Stimulated activated CD8-positive, alpha-beta memory T cell treated with anti-CD3 and anti-CD28 coated beads, Interleukin-7, amount 100 ng/mL, for 24 hours (primary cell): ENCODE measurements around the gene LRRC26.

Experiments used
- DNase-seq: peaks from one replicate; pipeline ENCODE4 v3.0.0-alpha.2; 2020; ENCODE audit warnings: low read depth

The LRRC26 gene

DNA sequence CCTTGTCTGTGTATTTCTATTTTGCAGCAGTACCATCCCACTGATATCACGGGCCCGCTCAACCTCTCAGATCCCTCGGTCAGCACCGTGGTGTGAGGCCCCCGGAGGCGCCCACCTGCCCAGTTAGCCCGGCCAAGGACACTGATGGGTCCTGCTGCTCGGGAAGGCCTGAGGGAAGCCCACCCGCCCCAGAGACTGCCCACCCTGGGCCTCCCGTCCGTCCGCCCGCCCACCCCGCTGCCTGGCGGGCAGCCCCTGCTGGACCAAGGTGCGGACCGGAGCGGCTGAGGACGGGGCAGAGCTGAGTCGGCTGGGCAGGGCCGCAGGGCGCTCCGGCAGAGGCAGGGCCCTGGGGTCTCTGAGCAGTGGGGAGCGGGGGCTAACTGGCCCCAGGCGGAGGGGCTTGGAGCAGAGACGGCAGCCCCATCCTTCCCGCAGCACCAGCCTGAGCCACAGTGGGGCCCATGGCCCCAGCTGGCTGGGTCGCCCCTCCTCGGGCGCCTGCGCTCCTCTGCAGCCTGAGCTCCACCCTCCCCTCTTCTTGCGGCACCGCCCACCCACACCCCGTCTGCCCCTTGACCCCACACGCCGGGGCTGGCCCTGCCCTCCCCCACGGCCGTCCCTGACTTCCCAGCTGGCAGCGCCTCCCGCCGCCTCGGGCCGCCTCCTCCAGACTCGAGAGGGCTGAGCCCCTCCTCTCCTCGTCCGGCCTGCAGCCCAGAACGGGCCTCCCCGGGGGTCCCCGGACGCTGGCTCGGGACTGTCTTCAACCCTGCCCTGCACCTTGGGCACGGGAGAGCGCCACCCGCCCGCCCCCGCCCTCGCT lies 1.9 kb downstream of the LRRC26 start:
- DNase-seq = no peak

DNA sequence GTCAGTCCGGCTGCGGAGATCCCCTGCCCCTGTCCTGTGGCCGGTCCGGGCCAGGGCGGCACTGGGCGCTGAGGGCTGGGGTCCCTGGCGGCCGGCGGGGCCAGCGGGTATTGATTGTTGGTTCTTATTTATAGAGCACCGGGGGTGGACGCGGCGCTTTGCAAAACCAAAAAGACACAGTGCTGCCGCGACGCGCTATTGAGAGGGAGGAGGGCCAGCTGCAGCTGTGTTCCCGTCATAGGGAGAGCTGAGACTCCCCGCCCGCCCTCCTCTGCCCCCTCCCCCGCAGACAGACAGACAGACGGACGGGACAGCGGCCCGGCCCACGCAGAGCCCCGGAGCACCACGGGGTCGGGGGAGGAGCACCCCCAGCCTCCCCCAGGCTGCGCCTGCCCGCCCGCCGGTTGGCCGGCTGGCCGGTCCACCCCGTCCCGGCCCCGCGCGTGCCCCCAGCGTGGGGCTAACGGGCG lies 2.5 kb downstream of the LRRC26 start:
- no peak for DNase-seq

DNA sequence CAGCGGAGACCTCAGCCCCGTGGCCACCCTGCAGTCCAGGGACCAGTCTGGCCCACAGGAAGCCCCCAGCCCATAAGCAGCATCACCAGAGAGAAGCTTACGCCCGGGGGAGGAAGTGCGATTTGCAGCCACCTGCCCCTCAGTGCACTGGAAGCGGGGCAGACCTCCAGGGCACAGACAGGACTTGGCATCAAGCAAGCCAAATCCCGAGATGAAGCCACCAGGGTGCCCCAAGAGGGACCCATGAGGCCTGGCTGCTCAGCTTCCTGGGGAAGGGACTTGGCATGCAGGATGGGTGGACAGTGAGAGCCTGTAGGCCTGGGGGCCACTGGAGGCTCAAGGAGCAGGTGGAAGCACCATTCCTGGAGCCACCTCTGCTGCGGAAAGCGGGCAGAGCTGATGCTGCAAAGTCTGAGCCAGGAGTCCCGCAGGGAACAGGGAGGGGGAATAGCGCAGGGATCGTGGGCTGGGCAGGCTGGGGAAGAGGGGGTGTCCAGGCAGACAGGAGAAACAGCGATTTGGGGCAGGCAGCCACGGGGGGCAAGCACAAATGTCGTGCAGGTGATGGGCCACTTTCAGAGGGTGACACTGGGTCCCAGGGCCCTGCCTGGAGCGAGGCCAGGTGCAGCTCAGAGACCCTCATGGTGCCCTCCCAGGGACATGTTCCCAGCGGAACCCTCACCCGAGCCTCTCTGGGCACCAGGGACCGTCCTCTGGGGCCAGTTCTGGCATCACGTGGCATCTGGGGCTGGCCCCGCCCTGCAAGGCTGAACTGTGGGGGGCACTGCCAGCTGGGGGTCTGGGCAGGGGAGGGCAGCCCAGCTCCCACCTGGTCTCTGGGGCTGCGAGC lies 3.2 kb downstream of the LRRC26 start:
- DNase-seq = no peak

DNA sequence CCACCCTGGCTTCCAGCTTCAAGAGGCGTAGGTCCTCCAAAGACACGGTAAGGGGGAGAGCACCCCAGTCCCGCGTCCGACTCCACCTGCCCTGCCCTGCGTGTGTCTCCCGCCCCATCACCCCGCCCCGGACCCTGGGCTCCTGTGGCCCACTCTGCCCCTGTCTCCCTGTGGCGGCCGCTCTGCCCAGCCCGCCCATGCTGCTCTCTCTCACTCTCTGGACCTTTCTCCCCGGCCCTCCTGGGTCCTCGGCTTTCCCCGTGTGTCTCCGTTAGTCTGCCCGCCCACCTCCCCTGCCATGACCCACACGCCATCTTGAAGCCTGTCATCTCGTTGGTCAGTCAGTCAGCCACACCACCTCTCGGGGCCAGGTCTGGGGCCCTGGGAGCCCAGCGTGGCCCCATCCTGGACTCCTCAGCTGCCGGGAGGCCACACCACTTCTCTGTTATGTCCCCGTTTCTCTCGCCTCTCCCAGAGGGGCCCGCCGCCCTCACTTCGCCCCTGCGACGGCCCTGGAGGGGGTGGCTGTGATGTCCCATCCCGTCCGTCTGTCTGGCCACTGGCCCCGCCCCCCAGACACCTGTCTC lies 4.5 kb downstream of the LRRC26 start:
- DNase-seq = no peak

DNA sequence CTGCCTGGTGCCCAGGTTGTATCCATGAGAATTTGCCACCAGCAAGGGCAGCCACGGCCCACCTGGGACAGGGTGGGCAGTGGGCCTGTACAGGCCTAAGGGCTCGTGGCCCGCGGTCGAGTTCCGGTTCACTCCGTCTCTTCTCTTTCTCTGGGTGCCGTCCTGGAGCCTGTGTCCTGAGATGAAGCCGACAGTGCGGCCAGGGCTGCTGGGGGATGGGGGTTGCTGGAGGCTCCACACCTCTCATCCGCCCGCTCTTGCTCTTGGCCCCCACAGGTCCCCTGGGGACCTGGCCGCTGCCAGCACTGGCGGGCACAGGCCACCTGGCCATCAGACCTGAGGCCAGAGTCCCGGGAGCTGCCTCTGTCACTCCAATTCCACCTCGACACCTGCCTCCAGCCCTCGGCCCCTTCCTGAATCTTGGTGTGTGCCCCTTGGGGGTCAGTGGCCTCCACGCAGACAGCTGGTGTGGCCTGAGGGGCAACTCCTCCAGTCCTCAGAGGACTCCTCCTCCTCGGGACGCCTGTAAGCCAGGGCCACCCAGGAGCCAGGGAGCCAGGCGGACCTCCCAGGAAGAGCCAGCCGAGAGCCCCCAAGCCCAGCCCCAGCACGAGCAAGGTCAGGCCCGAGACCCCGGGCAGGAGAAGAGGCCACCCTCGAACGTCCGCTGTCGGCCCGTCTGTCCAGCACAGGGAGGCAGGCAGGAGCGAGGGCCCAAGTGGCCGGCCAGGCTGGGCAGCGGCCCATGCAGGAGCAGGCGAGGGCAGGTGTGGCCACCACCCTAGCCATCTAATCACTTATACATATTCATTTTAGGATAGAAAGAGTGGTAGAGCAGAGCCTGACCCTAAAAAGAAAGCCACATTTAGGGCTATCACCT lies 5.2 kb downstream of the LRRC26 start:
- no peak for DNase-seq

DNA sequence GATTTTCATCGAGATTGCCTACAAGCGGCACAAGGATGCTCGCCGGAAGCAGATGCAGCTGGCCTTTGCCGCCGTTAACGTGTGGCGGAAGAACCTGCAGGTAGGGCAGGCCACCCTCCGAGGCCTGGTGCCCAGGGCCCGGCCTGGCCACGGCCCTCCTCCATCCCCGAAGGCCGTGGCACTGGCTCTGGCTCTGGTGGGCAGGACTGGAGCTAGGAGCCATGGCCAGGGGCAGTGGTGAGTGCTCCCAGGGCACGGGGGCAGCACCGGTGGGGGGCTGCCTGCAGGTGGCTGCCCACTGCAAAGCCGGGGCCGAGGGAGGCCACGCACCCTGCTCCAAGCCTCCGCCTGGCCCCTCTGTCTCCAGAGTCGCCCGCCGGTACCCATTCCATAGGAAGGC lies 6.0 kb downstream of the LRRC26 start:
- no peak for DNase-seq

DNA sequence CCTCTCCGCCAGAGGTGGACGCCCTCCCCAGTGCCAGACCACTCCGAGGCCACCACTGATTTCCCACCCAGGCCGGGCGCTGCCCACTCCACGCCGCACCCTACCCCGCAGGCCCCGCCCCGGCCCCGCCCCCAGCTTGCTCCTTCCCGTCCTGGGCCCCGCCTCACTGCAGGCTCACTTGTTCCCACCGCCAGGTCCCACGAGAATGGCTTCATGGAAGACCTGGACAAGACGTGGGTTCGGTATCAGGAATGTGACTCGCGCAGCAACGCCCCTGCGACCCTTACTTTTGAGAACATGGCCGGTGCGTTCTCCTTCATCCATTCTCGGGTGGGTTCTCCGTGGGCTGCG lies 6.5 kb downstream of the LRRC26 start:
- DNase-seq = no peak

DNA sequence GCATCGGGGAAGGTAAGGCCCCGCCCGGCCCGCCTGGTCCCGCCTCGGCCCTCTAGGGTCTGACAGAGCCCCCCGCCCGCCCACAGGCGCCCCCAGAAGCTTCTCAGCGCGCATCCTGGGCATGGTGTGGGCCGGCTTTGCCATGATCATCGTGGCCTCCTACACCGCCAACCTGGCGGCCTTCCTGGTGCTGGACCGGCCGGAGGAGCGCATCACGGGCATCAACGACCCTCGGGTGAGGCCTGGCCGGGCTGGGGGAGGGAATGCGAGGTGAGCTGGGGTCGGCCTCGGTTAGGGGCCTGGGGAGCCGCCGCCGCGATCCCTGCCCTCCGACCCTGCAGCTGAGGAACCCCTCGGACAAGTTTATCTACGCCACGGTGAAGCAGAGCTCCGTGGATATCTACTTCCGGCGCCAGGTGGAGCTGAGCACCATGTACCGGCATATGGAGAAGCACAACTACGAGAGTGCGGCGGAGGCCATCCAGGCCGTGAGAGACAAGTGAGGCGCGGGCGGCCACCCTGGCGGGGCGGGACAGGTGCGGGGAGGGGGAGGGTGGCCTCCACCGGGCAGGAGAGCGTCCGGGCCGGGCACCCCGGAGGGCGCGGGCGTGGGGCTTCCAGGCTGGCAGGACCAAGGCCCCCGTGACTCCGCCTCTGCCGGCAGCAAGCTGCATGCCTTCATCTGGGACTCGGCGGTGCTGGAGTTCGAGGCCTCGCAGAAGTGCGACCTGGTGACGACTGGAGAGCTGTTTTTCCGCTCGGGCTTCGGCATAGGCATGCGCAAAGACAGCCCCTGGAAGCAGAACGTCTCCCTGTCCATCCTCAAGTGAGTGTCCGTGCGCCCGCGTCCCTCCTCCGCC lies 7.1 kb downstream of the LRRC26 start:
- no peak for DNase-seq

DNA sequence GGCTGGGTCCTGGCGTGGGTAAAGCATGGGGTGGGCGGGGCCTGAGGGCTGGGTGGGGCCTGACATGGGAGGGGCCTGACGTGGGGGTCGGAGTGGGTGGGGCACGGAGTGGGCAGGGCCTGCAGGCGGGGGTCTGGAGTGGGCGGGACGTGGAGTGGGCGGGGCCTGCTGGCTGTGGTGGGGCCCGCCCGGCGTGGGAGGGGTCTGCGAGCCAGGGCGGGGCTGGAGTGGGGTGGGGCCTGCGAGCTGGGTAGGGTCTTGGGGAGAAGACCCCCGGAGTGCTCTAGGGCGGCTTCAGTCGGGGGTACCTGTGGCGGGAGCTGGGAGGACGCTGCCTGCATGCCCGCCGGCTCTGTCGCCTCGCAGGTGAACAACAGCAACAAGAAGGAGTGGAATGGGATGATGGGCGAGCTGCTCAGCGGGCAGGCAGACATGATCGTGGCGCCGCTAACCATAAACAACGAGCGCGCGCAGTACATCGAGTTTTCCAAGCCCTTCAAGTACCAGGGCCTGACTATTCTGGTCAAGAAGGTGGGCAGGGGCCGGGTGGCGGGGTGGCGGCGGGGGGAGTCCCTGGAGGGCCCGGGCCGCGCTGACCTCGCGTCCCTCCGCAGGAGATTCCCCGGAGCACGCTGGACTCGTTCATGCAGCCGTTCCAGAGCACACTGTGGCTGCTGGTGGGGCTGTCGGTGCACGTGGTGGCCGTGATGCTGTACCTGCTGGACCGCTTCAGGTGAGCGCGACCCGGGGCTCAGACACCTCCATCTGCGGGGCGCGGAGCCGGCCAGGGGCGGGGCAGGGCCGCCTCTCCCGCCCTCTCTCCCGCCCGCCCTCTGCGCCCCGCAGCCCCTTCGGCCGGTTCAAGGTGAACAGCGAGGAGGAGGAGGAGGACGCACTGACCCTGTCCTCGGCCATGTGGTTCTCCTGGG lies 8.0 kb downstream of the LRRC26 start:
- DNase-seq = no peak

DNA sequence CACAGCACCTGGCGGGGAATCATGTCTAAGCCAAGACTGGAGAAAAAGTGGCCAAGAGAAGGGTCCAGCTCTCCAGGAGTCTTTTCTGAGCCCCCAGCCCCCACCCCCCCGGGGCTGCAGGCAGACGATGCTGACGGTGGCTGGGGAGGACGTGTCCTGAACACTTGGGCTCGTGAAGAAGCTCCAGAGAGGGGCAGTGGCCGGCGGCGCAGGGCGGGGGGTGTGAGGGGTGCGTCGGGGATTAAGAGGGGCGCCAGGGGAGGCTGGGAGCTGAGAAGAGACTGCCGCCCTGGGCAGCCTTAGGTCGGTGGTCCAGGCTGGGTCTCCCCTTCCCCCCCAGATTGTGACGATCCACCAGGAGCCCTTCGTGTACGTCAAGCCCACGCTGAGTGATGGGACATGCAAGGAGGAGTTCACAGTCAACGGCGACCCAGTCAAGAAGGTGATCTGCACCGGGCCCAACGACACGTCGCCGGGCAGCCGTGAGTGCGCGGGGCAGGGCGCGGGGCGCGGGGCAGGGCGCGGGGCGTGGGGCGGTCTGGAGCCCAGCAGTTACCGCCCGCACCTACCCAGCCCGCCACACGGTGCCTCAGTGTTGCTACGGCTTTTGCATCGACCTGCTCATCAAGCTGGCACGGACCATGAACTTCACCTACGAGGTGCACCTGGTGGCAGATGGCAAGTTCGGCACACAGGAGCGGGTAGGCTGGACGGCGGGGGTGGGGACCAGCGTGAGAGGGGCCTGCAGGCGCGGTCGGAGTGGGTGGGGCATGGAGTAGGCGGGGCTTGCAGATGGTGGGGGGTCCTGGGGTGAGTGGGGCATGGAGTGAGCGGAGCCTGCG lies 8.9 kb downstream of the LRRC26 start:
- no peak for DNase-seq

DNA sequence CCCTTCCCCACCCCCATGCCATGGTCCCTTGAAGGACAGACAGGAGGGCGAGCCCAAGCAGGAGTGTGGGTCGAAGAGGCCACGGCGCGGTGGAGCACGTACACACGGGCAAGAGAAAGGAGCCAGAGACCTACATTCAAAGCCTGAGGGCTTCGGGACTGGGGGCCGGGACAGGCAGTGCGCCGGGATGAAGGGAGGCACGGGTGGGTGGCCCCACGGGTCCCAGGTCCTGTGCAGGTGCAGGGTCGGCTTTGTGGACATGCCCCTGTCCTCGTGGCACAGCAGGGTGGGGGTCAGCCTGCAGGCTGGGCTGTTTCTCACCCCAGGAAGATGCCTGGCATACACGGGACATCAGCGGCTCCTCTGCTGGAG lies 9.8 kb downstream of the LRRC26 start:
- DNase-seq = no peak

DNA sequence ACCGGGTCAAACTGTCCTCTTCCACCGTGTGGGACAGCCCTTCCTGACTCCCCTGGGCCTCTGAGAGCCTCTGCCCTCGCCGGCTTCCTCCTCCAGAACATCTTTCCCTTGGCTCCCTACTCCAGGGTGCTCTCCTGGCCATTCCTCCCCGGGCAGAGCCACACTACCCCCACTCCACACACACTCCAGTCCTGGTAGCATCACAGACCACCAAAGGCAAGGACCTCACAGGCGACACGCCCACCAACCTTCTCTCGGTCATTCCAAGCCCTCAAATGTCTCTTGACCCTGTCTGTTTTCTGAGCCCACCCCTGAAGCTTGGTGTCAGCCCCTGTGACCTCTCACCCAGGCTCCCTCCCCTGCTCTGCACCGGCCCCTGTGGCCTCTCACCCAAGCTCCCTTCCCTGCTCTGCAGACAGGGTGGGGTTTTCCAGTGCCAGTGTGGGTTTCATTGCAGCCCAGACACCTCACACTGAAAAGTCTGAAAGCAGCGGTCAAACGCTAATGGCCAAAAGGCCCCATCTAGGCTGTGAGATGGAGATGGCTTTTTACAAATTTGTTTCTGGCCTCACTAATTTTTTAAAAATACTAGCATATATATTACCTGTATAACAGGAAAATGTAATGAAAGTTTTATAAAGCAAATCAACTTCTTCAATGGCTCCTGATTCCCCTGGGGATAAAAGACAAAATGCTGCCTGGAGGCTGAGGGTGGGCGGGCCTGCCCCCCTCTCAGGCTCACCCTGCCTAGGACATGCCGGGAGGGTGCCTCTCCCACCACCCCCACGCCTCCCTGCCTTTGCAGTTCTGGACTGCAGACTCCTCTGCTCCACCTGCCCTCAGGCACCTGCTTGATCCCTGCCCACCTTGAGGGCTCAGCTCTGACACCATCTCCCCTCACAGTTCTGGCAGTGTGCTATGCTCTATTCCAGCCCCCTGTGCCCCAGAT lies 10.5 kb downstream of the LRRC26 start:
- DNase-seq = no peak

DNA sequence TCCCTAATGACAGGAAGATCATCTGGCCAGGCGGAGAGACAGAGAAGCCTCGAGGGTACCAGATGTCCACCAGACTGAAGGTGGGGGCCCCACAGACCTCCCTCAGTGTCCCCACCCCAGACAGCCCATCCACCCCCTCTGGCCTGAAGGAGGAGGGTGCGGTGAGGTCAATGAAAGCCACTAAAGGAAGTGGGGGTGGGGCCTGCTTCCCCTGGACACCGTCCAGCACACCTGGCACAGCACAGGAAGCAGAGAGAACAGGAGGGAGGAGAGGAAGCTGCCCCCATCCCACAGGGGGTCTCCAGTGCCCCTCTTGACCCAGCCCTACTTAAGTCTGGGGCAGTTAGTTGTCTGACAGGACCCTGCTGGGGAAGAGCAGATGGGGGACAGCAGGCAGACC lies 11.2 kb downstream of the LRRC26 start:
- no peak for DNase-seq

DNA sequence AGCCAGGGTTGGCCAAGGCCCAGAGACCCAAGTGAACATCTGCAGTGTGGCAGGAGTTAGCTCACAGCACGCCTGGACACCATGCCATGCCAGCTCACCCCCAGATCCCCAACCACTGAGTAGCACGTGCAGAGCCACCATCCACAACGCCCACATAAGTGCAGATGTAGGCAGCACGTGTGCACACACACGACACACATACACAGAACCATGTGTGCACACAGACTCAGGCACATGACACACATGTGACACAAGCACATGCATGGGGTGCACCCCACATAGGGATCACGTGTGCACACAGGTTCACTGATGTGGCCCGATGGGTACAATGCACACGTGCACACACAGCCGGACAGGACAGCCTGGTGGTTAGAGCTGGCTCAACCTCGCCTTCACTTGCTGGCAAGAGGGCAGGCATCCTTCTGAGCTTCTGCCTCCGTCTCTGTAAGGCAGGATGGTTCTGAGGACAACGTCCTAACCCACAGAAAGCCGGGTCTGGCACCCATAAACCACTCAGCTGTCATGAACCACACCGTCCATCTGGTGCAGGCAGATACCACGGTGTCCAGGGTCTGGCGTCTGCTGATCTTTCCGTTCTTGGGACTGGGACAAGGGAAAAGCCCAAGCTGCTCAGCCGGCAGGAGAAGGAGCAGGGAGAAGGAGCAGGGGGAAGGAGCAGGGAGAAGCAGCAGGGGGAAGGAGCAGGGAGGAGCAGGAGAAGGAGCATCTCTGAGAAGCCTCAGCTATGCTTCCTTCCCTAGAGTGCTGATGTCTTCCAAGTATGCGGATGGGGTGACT lies 12.0 kb downstream of the LRRC26 start:
- DNase-seq = no peak

DNA sequence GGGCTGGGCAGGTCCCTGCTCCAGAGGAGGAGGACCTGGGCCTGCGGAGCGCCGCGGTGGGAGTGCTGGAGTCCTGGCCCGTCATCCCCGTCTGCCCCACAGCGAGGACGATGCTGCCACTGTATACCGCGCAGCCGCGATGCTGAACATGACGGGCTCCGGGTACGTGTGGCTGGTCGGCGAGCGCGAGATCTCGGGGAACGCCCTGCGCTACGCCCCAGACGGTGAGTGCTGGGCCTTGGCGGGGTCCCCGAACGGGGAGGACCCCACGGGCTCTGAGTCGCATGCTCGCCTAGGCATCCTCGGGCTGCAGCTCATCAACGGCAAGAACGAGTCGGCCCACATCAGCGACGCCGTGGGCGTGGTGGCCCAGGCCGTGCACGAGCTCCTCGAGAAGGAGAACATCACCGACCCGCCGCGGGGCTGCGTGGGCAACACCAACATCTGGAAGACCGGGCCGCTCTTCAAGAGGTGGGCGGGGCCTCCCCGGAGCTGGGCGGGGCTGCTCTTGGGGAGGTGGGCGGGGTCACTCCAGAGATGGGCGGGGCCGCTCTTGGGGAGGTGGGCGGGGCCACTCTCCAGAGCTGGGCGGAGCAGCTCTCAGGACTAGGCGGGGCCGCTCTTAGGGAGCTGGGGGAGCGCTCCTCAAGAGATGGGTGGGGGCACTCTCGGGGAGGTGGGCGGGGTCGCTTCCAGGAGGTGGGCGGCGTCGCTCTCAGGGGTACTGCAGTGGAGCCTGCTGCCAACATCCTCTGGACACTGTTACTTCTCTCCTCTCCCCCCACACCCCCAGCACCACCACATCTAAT lies 13.1 kb downstream of the LRRC26 start:
- peak; percentile 33 for DNase-seq

DNA sequence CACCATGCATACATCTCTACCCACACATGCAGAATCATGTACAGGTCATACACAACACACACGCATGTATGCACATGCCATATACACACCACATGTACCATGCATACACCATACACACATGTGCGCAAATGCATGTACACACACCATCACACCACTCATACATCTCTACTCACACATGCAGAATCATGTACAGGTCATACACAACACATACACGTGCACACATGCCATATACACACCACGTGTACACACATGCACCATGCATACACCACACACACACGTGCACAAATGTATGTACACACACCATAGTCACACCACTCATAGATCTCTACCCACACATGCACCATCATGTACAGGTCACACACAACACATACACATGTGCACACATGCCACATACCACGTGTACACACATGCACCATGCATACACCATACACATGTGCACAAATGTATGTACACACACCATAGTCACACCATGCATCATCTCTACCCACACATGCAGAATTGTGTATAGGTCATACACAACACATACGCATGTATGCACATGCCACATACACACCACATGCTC lies 16.9 kb downstream of the LRRC26 start:
- DNase-seq = no peak
